H9 (cell line): Measurements from ENCODE around the gene FAU. TPM values are rescaled to one million over a fixed set of nuclear protein-coding genes. Genes with fewer than 3 reads are reported as not detected.

Experiments
- DNase-seq: peaks from one replicate; pipeline ENCODE4 v3.0.0-alpha.2; 2017
- H2AFZ ChIP-seq: one replicate; pipeline ENCODE4 v1.6.1; 2013; ENCODE audit warnings: mild to moderate bottlenecking, low read length, control low read depth, moderate library complexity
- H2AK5ac ChIP-seq: 2 replicates; pipeline ENCODE4 v1.6.1; 2013; ENCODE audit warnings: low read length, control low read depth, mixed read lengths; ENCODE audit not compliant: insufficient read length
- H2BK120ac ChIP-seq: one replicate; pipeline ENCODE4 v1.6.1; 2013; ENCODE audit warnings: low read depth, mild to moderate bottlenecking, low read length, control low read depth, inconsistent platforms; ENCODE audit not compliant: poor library complexity, severe bottlenecking
- H2BK12ac ChIP-seq: 2 replicates; pipeline ENCODE4 v1.6.1; 2013; ENCODE audit warnings: low read length, control low read depth, mixed read lengths, low read depth; ENCODE audit not compliant: insufficient read length
- H2BK15ac ChIP-seq: 2 replicates; pipeline ENCODE4 v1.6.1; 2013; ENCODE audit warnings: low read depth, low read length, control low read depth
- H2BK20ac ChIP-seq: one replicate; pipeline ENCODE4 v1.6.1; 2013; ENCODE audit warnings: low read depth, mild to moderate bottlenecking, low read length, control low read depth, inconsistent platforms; ENCODE audit not compliant: poor library complexity, severe bottlenecking
- H2BK5ac ChIP-seq: 2 replicates; pipeline ENCODE4 v1.6.1; 2013; ENCODE audit warnings: low read length, control low read depth, mixed read lengths; ENCODE audit not compliant: insufficient read length
- H3K14ac ChIP-seq: 2 replicates; pipeline ENCODE4 v1.6.1; 2013; ENCODE audit warnings: low read length, control low read depth; ENCODE audit not compliant: insufficient read depth
- H3K18ac ChIP-seq: 2 replicates; pipeline ENCODE4 v1.6.1; 2013; ENCODE audit warnings: low read depth, mild to moderate bottlenecking, mixed read lengths, low read length, control low read depth; ENCODE audit not compliant: insufficient read length
- H3K23ac ChIP-seq: 2 replicates; pipeline ENCODE4 v1.6.1; 2013; ENCODE audit warnings: low read length, control low read depth, mixed read lengths, low read depth; ENCODE audit not compliant: insufficient read length
- H3K23me2 ChIP-seq: 2 replicates; pipeline ENCODE4 v1.6.1; 2013; ENCODE audit warnings: low read depth, mild to moderate bottlenecking, mixed read lengths, low read length, control low read depth; ENCODE audit not compliant: insufficient read length, poor library complexity, severe bottlenecking
- H3K27ac ChIP-seq: 2 replicates; pipeline ENCODE4 v1.5.1; 2013; ENCODE audit warnings: low read length, control low read depth, mixed read lengths, low read depth; ENCODE audit not compliant: insufficient read length
- H3K27me3 ChIP-seq: 2 replicates; pipeline ENCODE4 v1.6.1; 2013; ENCODE audit warnings: low read length, control low read depth, inconsistent platforms; ENCODE audit not compliant: insufficient read depth
- H3K4ac ChIP-seq: 2 replicates; pipeline ENCODE4 v1.6.1; 2013; ENCODE audit warnings: low read depth, mild to moderate bottlenecking, control low read depth, inconsistent platforms, low read length, moderate library complexity
- H3K4me1 ChIP-seq: 2 replicates; pipeline ENCODE4 v1.6.1; 2013; ENCODE audit warnings: low read length, control low read depth, inconsistent platforms; ENCODE audit not compliant: insufficient read depth
- H3K4me2 ChIP-seq: 2 replicates; pipeline ENCODE4 v1.6.1; 2013; ENCODE audit warnings: low read length, control low read depth, mixed read lengths; ENCODE audit not compliant: insufficient read length, insufficient read depth
- H3K56ac ChIP-seq: 2 replicates; pipeline ENCODE4 v1.6.1; 2013; ENCODE audit warnings: low read depth, mild to moderate bottlenecking, mixed read lengths, low read length, control low read depth; ENCODE audit not compliant: insufficient read length
- H3K79me1 ChIP-seq: 2 replicates; pipeline ENCODE4 v1.6.1; 2013; ENCODE audit warnings: low read depth, mild to moderate bottlenecking, moderate library complexity, low read length, control low read depth, inconsistent platforms; ENCODE audit not compliant: insufficient read depth, poor library complexity, severe bottlenecking
- H3K79me2 ChIP-seq: 2 replicates; pipeline ENCODE4 v1.6.1; 2013; ENCODE audit warnings: low read length, control low read depth, inconsistent platforms; ENCODE audit not compliant: insufficient read depth
- H3K9ac ChIP-seq: 2 replicates; pipeline ENCODE4 v1.6.1; 2013; ENCODE audit warnings: low read length, control low read depth, mixed read lengths; ENCODE audit not compliant: insufficient read length; ENCODE audit errors: extremely low read depth
- H3K9me3 ChIP-seq: one replicate; pipeline ENCODE4 v1.6.1; 2013; ENCODE audit warnings: low read depth, low read length, inconsistent platforms; ENCODE audit not compliant: control insufficient read depth
- H3T11ph ChIP-seq: one replicate; pipeline ENCODE4 v1.6.1; 2013; ENCODE audit warnings: mild to moderate bottlenecking, low read length, control low read depth, inconsistent platforms
- H4K20me1 ChIP-seq: one replicate; pipeline ENCODE4 v1.6.1; 2013; ENCODE audit not compliant: control insufficient read depth, insufficient read length, insufficient read depth
- H4K5ac ChIP-seq: 2 replicates; pipeline ENCODE4 v1.6.1; 2013; ENCODE audit warnings: low read depth, mild to moderate bottlenecking, mixed read lengths, low read length, control low read depth; ENCODE audit not compliant: insufficient read length
- H4K8ac ChIP-seq: replicated peaks from 2 replicates; pipeline ENCODE4 v1.6.1; 2013; ENCODE audit warnings: low read length, control low read depth, mixed read lengths, low read depth; ENCODE audit not compliant: insufficient read length
- H4K91ac ChIP-seq: 2 replicates; pipeline ENCODE4 v1.6.1; 2013; ENCODE audit warnings: low read depth, mild to moderate bottlenecking, moderate library complexity, mixed read lengths, low read length, control low read depth; ENCODE audit not compliant: insufficient read length
- H3K27ac Mint-ChIP-seq, 3 experiments: 2 replicates in 2 of 3; 3 replicates in 1 of 3; pipeline ENCODE4 v1.8.0; 2020 to 2021; ENCODE audit warnings: mixed read lengths in 3 of 3, mild to moderate bottlenecking in 1 of 3, moderate library complexity in 1 of 3
- H3K27me3 Mint-ChIP-seq: 2 replicates; pipeline ENCODE4 v1.8.0; 2021; ENCODE audit warnings: low read depth, mild to moderate bottlenecking, moderate library complexity, mixed read lengths
- H3K36me3 Mint-ChIP-seq, 3 experiments: 2 replicates in 2 of 3; 3 replicates in 1 of 3; pipeline ENCODE4 v1.8.0; 2020 to 2021; ENCODE audit warnings: low read depth in 3 of 3, mixed read lengths in 3 of 3; ENCODE audit not compliant: insufficient read depth in 1 of 3
- H3K4me1 Mint-ChIP-seq, 2 experiments: 2 replicates each; pipeline ENCODE4 v1.8.0; 2020; ENCODE audit warnings: mixed read lengths in 2 of 2
- H3K4me3 Mint-ChIP-seq, 2 experiments: 2 replicates in 1 of 2; 3 replicates in 1 of 2; pipeline ENCODE4 v1.8.0; 2020 to 2021; ENCODE audit warnings: mild to moderate bottlenecking in 2 of 2, mixed read lengths in 2 of 2, moderate library complexity in 1 of 2
- H3K9me3 Mint-ChIP-seq, 2 experiments: 2 replicates in 1 of 2; 3 replicates in 1 of 2; pipeline ENCODE4 v1.8.0; 2020; ENCODE audit warnings: mild to moderate bottlenecking in 2 of 2, mixed read lengths in 2 of 2, moderate library complexity in 1 of 2
- WGBS: extraction: QIAGEN DNeasy Blood & Tissue Kit; methylation state at CpG from one replicate; pipeline ENCODE4 v1.1.7; 2013; ENCODE audit warnings: missing lambda C conversion rate, low lambda C conversion rate, mixed read lengths; ENCODE audit not compliant: insufficient read length; ENCODE audit errors: extremely low coverage; 5-methylcytosine and 5-hydroxymethylcytosine counted together
- total RNA-seq: library from RNA; stranded (reverse); gene quantifications from 2 replicates; pipeline ENCODE4 v1.2.1, GENCODE V29; 2021
- TF ChIP-seq, protein P1 (sequence below): fragments of 200-600 bp; sonication (generic); conservative IDR thresholded peaks from 3 replicates; pipeline ENCODE4 v1.8.0; 2021; ENCODE audit warnings: antibody characterized with exemption, mild to moderate bottlenecking

The FAU gene
- total RNA-seq, 1 experiment from 2014 or later: 898 TPM

GRCh38 chr11:65087216-65087615 is 34.7 kb downstream of the FAU start:
- no peaks in the 10 kb centered on the region for H3K4me1 ChIP-seq
- H4K8ac ChIP-seq: no peak overlapping the region
- no peak overlapping the region for H4K5ac ChIP-seq
- H3K4me2 ChIP-seq: no peak overlapping the region
- TF ChIP-seq, protein P1, sequence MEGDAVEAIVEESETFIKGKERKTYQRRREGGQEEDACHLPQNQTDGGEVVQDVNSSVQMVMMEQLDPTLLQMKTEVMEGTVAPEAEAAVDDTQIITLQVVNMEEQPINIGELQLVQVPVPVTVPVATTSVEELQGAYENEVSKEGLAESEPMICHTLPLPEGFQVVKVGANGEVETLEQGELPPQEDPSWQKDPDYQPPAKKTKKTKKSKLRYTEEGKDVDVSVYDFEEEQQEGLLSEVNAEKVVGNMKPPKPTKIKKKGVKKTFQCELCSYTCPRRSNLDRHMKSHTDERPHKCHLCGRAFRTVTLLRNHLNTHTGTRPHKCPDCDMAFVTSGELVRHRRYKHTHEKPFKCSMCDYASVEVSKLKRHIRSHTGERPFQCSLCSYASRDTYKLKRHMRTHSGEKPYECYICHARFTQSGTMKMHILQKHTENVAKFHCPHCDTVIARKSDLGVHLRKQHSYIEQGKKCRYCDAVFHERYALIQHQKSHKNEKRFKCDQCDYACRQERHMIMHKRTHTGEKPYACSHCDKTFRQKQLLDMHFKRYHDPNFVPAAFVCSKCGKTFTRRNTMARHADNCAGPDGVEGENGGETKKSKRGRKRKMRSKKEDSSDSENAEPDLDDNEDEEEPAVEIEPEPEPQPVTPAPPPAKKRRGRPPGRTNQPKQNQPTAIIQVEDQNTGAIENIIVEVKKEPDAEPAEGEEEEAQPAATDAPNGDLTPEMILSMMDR: no peak
- H3K79me2 ChIP-seq: peaks cover 8% of the 10 kb centered on the region; the same call in 1 of the 2 replicates
- H2AFZ ChIP-seq: no peak overlapping the region
- no peak overlapping the region for H2BK5ac ChIP-seq
- H2BK20ac ChIP-seq: no peak overlapping the region
- no peak overlapping the region for H2AK5ac ChIP-seq
- H2BK12ac ChIP-seq: no peak overlapping the region
- DNase-seq: no peak
- H3K27ac ChIP-seq: no peak overlapping the region
- H2BK120ac ChIP-seq: no peak overlapping the region
- no peaks in the 10 kb centered on the region; a peak in 1 of 5 replicates for H3K9me3 Mint-ChIP-seq
- H3K9ac ChIP-seq: no peak overlapping the region
- peaks cover 10 to 47% (median 45%) of the 10 kb centered on the region in 3 experiments for H3K36me3 Mint-ChIP-seq
- no peak overlapping the region for H3K18ac ChIP-seq
- no peak overlapping the region for H3T11ph ChIP-seq
- H3K27ac Mint-ChIP-seq: no peak overlapping the region; a peak in 1 of 7 replicates
- no peaks in the 10 kb centered on the region for H3K79me1 ChIP-seq
- no peak overlapping the region for H3K23ac ChIP-seq
- H2BK15ac ChIP-seq: no peak overlapping the region
- H3K23me2 ChIP-seq: peaks cover 12% of the 10 kb centered on the region
- H3K14ac ChIP-seq: no peak overlapping the region
- H4K91ac ChIP-seq: no peak overlapping the region
- no peak overlapping the region for H3K56ac ChIP-seq
- H3K9me3 ChIP-seq: no peaks in the 10 kb centered on the region
- no peak overlapping the region for H3K4ac ChIP-seq
- H4K20me1 ChIP-seq: peaks cover 3% of the 10 kb centered on the region
- WGBS: no CpG with 5 or more reads among the region's 11 CpGs
- no peaks in the 10 kb centered on the region for H3K27me3 ChIP-seq
- H3K4me1 Mint-ChIP-seq: peaks cover 14 to 16% of the 10 kb centered on the region in 2 experiments
- no peaks in the 10 kb centered on the region for H3K27me3 Mint-ChIP-seq
- H3K4me3 Mint-ChIP-seq: no peak overlapping the region
